B cell (primary cell): ENCODE data around the gene PAM16.

Source experiments
- CTCF ChIP-seq: fragments of 200-600 bp; IDR thresholded peaks from one replicate; pipeline ENCODE4 v1.8.0; 2022; ENCODE audit warnings: antibody characterized with exemption, mild to moderate bottlenecking
- EZH2 ChIP-seq: IDR thresholded peaks from 2 replicates; pipeline ENCODE4 v1.6.1; 2012; ENCODE audit warnings: borderline replicate concordance, low read depth, mild to moderate bottlenecking, moderate library complexity, low read length; ENCODE audit not compliant: insufficient read depth, poor library complexity, severe bottlenecking

- TF ChIP-seq CTCF (no peak), EZH2 (no peak)
Measured at GRCh38 chr16:4381072-4381934, 30.2 kb upstream of the PAM16 start.
